Measurements from ENCODE around the gene AGGF1.

DNA sequence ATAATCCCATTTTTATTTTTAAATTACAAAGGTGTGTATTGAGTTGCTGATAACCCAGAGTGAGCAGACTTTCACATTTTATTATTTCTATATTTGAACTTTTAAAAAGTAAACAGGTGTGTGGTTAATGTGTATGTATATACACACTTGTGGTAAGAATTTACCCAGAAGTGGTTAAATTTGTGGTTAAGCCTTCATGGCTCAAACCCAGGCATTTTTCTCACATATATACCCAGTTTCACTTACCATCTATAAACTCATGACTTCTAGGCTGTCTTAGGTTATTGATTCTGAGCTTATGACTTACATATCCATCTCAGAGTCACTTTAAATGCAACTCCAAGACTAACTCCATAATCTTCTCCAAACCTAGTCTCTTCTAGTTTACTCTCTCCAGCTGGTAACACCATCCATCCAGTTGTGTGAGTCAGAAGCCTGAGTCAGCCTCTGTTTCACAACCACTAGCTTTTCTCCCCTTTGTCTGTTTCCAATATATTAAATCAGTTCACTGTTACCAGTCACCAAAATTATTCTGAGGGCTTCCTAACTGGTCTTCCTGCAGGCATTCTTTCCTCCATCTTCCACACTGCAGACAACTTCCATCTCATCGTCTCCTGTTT lies 36.7 kb downstream of the AGGF1 start:
- TF ChIP-seq PKNOX1 (IDR thresholded peaks at IDR 0.05) (no peak), ZNF384 (IDR thresholded peaks at IDR 0.05) (no peak), ARNT (IDR thresholded peaks at IDR 0.05) (no peak), FOXM1 (IDR thresholded peaks at IDR 0.05; ENCODE audit: borderline replicate concordance) (no peak), CTBP1 (IDR thresholded peaks at IDR 0.05; ENCODE audit: borderline replicate concordance) (no peak), BHLHE40 (IDR thresholded peaks at IDR 0.05; ENCODE audit: borderline replicate concordance) (no peak), FOXK2 (IDR thresholded peaks at IDR 0.05) (no peak), HDGF (IDR thresholded peaks at IDR 0.05; ENCODE audit: borderline replicate concordance) (no peak), TARDBP (IDR thresholded peaks at IDR 0.05) (no peak), SP1 (IDR thresholded peaks at IDR 0.05) (no peak)

Data from HEK293T (cell line).